H1 (cell line): ENCODE data around the gene DRAM1. TPM values are rescaled to one million over a fixed set of nuclear protein-coding genes. Genes with fewer than 3 reads are reported as not detected.

Source experiments
- CBX5 ChIP-seq: fragments of 300-800, 300-1000 bp; sonication (generic); IDR thresholded peaks from 2 replicates; pipeline ENCODE4 v1.7.1; 2016; ENCODE audit warnings: antibody characterized with exemption, low read length, low read depth
- CHD7 ChIP-seq: fragments of 300-600 bp; sonication (generic); IDR thresholded peaks from 2 replicates; pipeline ENCODE4 v1.7.1; 2012; ENCODE audit warnings: low read length, moderate library complexity, mild to moderate bottlenecking, inconsistent platforms; ENCODE audit not compliant: insufficient replicate concordance
- CREB1 ChIP-seq: IDR thresholded peaks from 2 replicates; pipeline ENCODE4 v1.6.1; 2012; ENCODE audit warnings: inconsistent platforms
- FOSL1 ChIP-seq: IDR thresholded peaks from 2 replicates; pipeline ENCODE4 v1.6.1; 2011; ENCODE audit warnings: mild to moderate bottlenecking, low read depth, low read length, moderate library complexity; ENCODE audit not compliant: insufficient read depth
- POLR2A ChIP-seq, 2 experiments: IDR thresholded peaks; 1 replicate in 1 of 2; 2 replicates in 1 of 2; pipeline ENCODE4 v1.6.1; 2011; ENCODE audit warnings: low read depth in 2 of 2, low read length in 2 of 2, mild to moderate bottlenecking in 2 of 2; ENCODE audit errors: control extremely low read depth in 1 of 2
- RAD21 ChIP-seq, 2 experiments: IDR thresholded peaks in 1 of 2; conservative IDR thresholded peaks in 1 of 2; 2 replicates each; pipeline ENCODE4 v1.6.1; 2011; ENCODE audit warnings: low read depth in 2 of 2, low read length in 2 of 2, improper control_type of control experiment in 1 of 2, inconsistent platforms in 1 of 2, mild to moderate bottlenecking in 1 of 2, moderate library complexity in 1 of 2
- RFX5 ChIP-seq: IDR thresholded peaks from 2 replicates; pipeline ENCODE4 v1.6.1; 2011; ENCODE audit warnings: low read depth, low read length, improper control_type of control experiment, borderline replicate concordance
- TAF1 ChIP-seq: IDR thresholded peaks from 2 replicates; pipeline ENCODE4 v1.6.1; 2011; ENCODE audit warnings: mild to moderate bottlenecking, low read depth, low read length
- TCF12 ChIP-seq: IDR thresholded peaks from 2 replicates; pipeline ENCODE4 v1.6.1; 2011; ENCODE audit warnings: low read depth, mild to moderate bottlenecking, low read length
- YY1 ChIP-seq: IDR thresholded peaks from 2 replicates; pipeline ENCODE4 v1.6.1; 2011; ENCODE audit warnings: low read depth, mild to moderate bottlenecking, low read length
- polyA plus RNA-seq, 7 experiments: library from polyadenylated mRNA; depleted of rRNA in 3 of 7; stranded (reverse) in 5 of 7; unstranded in 2 of 7; fragments of >200 nt in 5 of 7; fragments of 200-250 nt in 2 of 7; gene quantifications; 1 replicate in 5 of 7; 2 replicates in 1 of 7; 4 replicates in 1 of 7; pipeline versions ENCODE4 v1.2.1 to v1.2.3, GENCODE V29; 2011 to 2013; ENCODE audit warnings: missing spikeins in 2 of 7, mixed read lengths in 2 of 7
- total RNA-seq: library from RNA; stranded (reverse); fragmentation: NEBNext Ultra II Directional; extraction: Animal tissue kit (Norgen Biotek cat#: 25700); gene quantifications from 2 replicates; pipeline ENCODE4 v1.2.1, GENCODE V29; 2021

The DRAM1 gene
- total and polyA plus RNA-seq, 2 of the 8 experiments (the other 6 are each of a cell fraction or from before 2014, with no cell fraction given) = 4.6 to 6.2 TPM

DNA sequence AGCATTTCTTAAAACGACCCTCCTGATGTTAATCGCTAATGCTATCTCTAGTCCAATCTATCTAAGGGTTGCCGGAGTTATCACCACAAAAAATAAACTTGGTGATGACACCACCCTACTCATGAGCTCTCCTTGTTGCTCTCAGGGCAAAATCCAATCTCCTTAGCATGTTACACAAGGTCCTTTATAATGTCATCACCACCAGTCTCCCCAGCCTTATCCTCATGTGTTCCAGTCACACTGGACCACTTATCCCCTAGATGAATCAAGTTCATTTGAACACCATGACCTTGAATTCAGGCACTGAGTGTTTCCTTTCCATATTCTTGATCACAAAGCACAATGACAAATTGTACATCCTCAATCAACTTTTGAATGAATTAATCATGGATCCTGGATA lies 19.0 kb upstream of the DRAM1 start (continued):
- no peak for TF ChIP-seq CHD7
- TF ChIP-seq POLR2A (IDR thresholded peaks at IDR 0.05; ENCODE audit: control extremely low read depth in 1 of 2, low read depth in 2 of 2, low read length in 2 of 2) = no peak
- TF ChIP-seq RFX5 = no peak
- TF ChIP-seq RAD21 (IDR thresholded peaks at IDR 0.05 in 1 of 2, conservative IDR thresholded peaks at IDR 0.05 in 1 of 2; ENCODE audit: low read depth in 2 of 2, low read length in 2 of 2) = no peak
- TF ChIP-seq FOSL1 = no peak
- TF ChIP-seq TCF12 = no peak
- TF ChIP-seq TAF1 = no peak
- TF ChIP-seq YY1 = no peak
- no peak for TF ChIP-seq CREB1
- no peak for TF ChIP-seq CBX5
